Uterus (tissue), 4 donors: Measurements from ENCODE around the gene CCSER1. TPM values are rescaled to one million over a fixed set of nuclear protein-coding genes. Genes with fewer than 3 reads are reported as not detected.

ENCODE experiments used
- DNase-seq, 2 donors: peaks; one replicate each; pipeline ENCODE4 v3.0.0-alpha.2; 2019 to 2020
- H3K27ac ChIP-seq, 2 donors: fragments of 200-600 bp; sonication (generic); 1 replicate in 1 of 2; 2 replicates in 1 of 2; pipeline ENCODE4 v1.5.1; 2016 to 2018
- H3K27me3 ChIP-seq, 2 donors: fragments of 200-600 bp; sonication (generic); one replicate each; pipeline ENCODE4 v1.5.1; 2018 to 2019; ENCODE audit warnings: control low read depth in 1 of 2
- H3K36me3 ChIP-seq, 2 donors: fragments of 200-600 bp; sonication (generic); one replicate each; pipeline ENCODE4 v1.5.1; 2019; ENCODE audit warnings: control low read depth in 1 of 2
- H3K4me1 ChIP-seq, 2 donors: fragments of 200-600 bp; sonication (generic); one replicate each; pipeline ENCODE4 v1.5.1; 2018 to 2019; ENCODE audit warnings: control low read depth in 1 of 2
- H3K4me3 ChIP-seq, 2 donors: fragments of 200-600 bp; sonication (generic); 1 replicate in 1 of 2; 2 replicates in 1 of 2; pipeline ENCODE4 v1.5.1; 2018 to 2019; ENCODE audit warnings: mild to moderate bottlenecking in 1 of 2
- H3K9me3 ChIP-seq, 2 donors: fragments of 200-600 bp; sonication (generic); one replicate each; pipeline ENCODE4 v1.5.1; 2019; ENCODE audit warnings: control low read depth in 1 of 2
- CTCF ChIP-seq, 4 experiments: fragments of 200-600 bp in 2 of 4; fragments of 450-650 bp in 2 of 4; sonication (generic) in 2 of 4; IDR thresholded peaks; one replicate each; pipeline ENCODE4 v1.5.1; 2016 to 2019; ENCODE audit warnings: antibody characterized with exemption in 4 of 4, mild to moderate bottlenecking in 2 of 4, moderate library complexity in 1 of 4
- POLR2A ChIP-seq, 2 donors: fragments of 450-650 bp; IDR thresholded peaks; one replicate each; pipeline ENCODE4 v1.6.1; 2016; ENCODE audit warnings: antibody characterized with exemption in 2 of 2, mild to moderate bottlenecking in 1 of 2, moderate library complexity in 1 of 2
- intact Hi-C: fragments of 100-400 bp; cut with DNase I; formaldehyde crosslinking; loops from one replicate; pipeline ENCODE4 v1.15.1; 2023; ENCODE audit warnings: low total_unique reads
- total RNA-seq, 4 donors: library from RNA; depleted of rRNA in 3 of 4; stranded (reverse); fragments of >200 nt in 3 of 4; gene quantifications; one replicate each; pipeline versions ENCODE4 v1.1.0 to v1.2.4, GENCODE V29; 2014 to 2023
- donor health status: DM: yes; HTN: yes; CAD: no.

Gene CCSER1
- total RNA-seq, 4 donors from 2014 or later = 2.8 to 54.7 (median 11.9) TPM

GRCh38 chr4:90498175-90498574, 371.0 kb downstream of the CCSER1 start:
- no peak for DNase-seq
- intact Hi-C loops = no loop called here
- no peak overlapping the region for H3K4me3 ChIP-seq

GRCh38 chr4:90503677-90504076, 376.5 kb downstream of the CCSER1 start:
- H3K36me3 ChIP-seq = no peaks in the 10 kb centered on the region
- no peaks in the 10 kb centered on the region for H3K27me3 ChIP-seq
- intact Hi-C loops = no loop called here
- DNase-seq = no peak
- H3K4me3 ChIP-seq = no peak overlapping the region
- H3K9me3 ChIP-seq = no peaks in the 10 kb centered on the region
- H3K4me1 ChIP-seq = no peaks in the 10 kb centered on the region
- H3K27ac ChIP-seq = no peak overlapping the region
- TF ChIP-seq POLR2A (IDR thresholded peaks at IDR 0.05) = no peak
- TF ChIP-seq CTCF (IDR thresholded peaks at IDR 0.05) = no peak

More at GRCh38 chr4:90498175-90498574, 371.0 kb downstream of the CCSER1 start:
- no peaks in the 10 kb centered on the region for H3K4me1 ChIP-seq
- TF ChIP-seq CTCF (IDR thresholded peaks at IDR 0.05) (no peak), POLR2A (IDR thresholded peaks at IDR 0.05) (no peak)
- H3K9me3 ChIP-seq = no peaks in the 10 kb centered on the region
- no peaks in the 10 kb centered on the region for H3K27me3 ChIP-seq
- no peak overlapping the region for H3K27ac ChIP-seq
- no peaks in the 10 kb centered on the region for H3K36me3 ChIP-seq

GRCh38 chr4:90515191-90515590, 388.0 kb downstream of the CCSER1 start:
- DNase-seq = no peak
- H3K27ac ChIP-seq = no peak overlapping the region
- TF ChIP-seq POLR2A (IDR thresholded peaks at IDR 0.05) = no peak
- TF ChIP-seq CTCF (IDR thresholded peaks at IDR 0.05) = no peak
- no peaks in the 10 kb centered on the region for H3K27me3 ChIP-seq
- H3K9me3 ChIP-seq = no peaks in the 10 kb centered on the region
- H3K4me1 ChIP-seq = no peaks in the 10 kb centered on the region
- H3K36me3 ChIP-seq = no peaks in the 10 kb centered on the region
- intact Hi-C loops = no loop called here
- no peak overlapping the region for H3K4me3 ChIP-seq

GRCh38 chr4:90528551-90528950, 401.4 kb downstream of the CCSER1 start:
- TF ChIP-seq CTCF (IDR thresholded peaks at IDR 0.05) = no peak
- TF ChIP-seq POLR2A (IDR thresholded peaks at IDR 0.05) = no peak
- H3K4me3 ChIP-seq = no peak overlapping the region
- DNase-seq = no peak
- no peaks in the 10 kb centered on the region for H3K4me1 ChIP-seq
- no peaks in the 10 kb centered on the region for H3K36me3 ChIP-seq
- H3K27ac ChIP-seq = no peak overlapping the region
- intact Hi-C loops = no loop called here
- H3K27me3 ChIP-seq = no peaks in the 10 kb centered on the region
- H3K9me3 ChIP-seq = no peaks in the 10 kb centered on the region

- H3K27me3 ChIP-seq = no peaks in the 10 kb centered on the region
- H3K36me3 ChIP-seq = no peaks in the 10 kb centered on the region
- no peaks in the 10 kb centered on the region for H3K4me1 ChIP-seq
- DNase-seq = no peak
- intact Hi-C loops = no loop called here
- no peaks in the 10 kb centered on the region for H3K9me3 ChIP-seq
- H3K4me3 ChIP-seq = no peak overlapping the region
- no peak overlapping the region for H3K27ac ChIP-seq
- TF ChIP-seq CTCF (IDR thresholded peaks at IDR 0.05) (no peak), POLR2A (IDR thresholded peaks at IDR 0.05) (no peak)
Measured at GRCh38 chr4:90536408-90536807, 409.2 kb downstream of the CCSER1 start.
